Calu3 (cell line): ENCODE results near the gene HPSE2. TPM values are rescaled to one million over a fixed set of nuclear protein-coding genes. Genes with fewer than 3 reads are reported as not detected.

ENCODE experiments used
- BruUV-seq: library from RNA; stranded (reverse); fragments of 400-500 nt; replicated peaks from 2 replicates; lab custom pipeline; 2021; lab: Mats Ljungman, UMichigan
- CTCF ChIA-PET: fragments of 300-600 bp; sonication (Branson Sonifier 250); formaldehyde crosslinking; loops from one replicate; lab custom pipeline; 2022; ENCODE audit warnings: antibody characterized with exemption; lab: Charles Lee
- DNase-seq: peaks from one replicate; pipeline ENCODE4 v3.0.0; 2022
- H3K27ac Mint-ChIP-seq: one replicate; pipeline ENCODE4 v1.8.0; 2022; ENCODE audit warnings: mixed read lengths; ENCODE audit not compliant: unreplicated experiment
- H3K27me3 Mint-ChIP-seq: one replicate; pipeline ENCODE4 v1.8.0; 2022; ENCODE audit warnings: mixed read lengths; ENCODE audit not compliant: unreplicated experiment
- H3K36me3 Mint-ChIP-seq: one replicate; pipeline ENCODE4 v1.8.0; 2022; ENCODE audit warnings: mild to moderate bottlenecking, moderate library complexity, mixed read lengths; ENCODE audit not compliant: insufficient read depth, unreplicated experiment
- H3K4me1 Mint-ChIP-seq: one replicate; pipeline ENCODE4 v1.8.0; 2022; ENCODE audit warnings: mild to moderate bottlenecking, low read depth, mixed read lengths; ENCODE audit not compliant: unreplicated experiment
- H3K4me3 Mint-ChIP-seq: one replicate; pipeline ENCODE4 v1.8.0; 2022; ENCODE audit warnings: mild to moderate bottlenecking, low read depth, moderate library complexity, mixed read lengths; ENCODE audit not compliant: unreplicated experiment
- H3K9me3 Mint-ChIP-seq: one replicate; pipeline ENCODE4 v1.8.0; 2022; ENCODE audit warnings: low read depth, mixed read lengths; ENCODE audit not compliant: unreplicated experiment
- intact Hi-C: fragments of 100-400 bp; cut with micrococcal nuclease; formaldehyde crosslinking; loops from one replicate; pipeline ENCODE4 v1.10.0; 2022; ENCODE audit not compliant: unreplicated experiment
- total RNA-seq: library from RNA; stranded (reverse); gene quantifications from 2 replicates; pipeline ENCODE4 v1.2.3, GENCODE V29; 2022
- TF ChIP-seq, protein P1 (sequence below): fragments of 200-600 bp; IDR thresholded peaks from one replicate; pipeline ENCODE4 v1.8.0; 2022; ENCODE audit warnings: antibody characterized with exemption; ENCODE audit not compliant: unreplicated experiment

The HPSE2 gene
- total RNA-seq, 1 experiment from 2014 or later = not detected

DNA sequence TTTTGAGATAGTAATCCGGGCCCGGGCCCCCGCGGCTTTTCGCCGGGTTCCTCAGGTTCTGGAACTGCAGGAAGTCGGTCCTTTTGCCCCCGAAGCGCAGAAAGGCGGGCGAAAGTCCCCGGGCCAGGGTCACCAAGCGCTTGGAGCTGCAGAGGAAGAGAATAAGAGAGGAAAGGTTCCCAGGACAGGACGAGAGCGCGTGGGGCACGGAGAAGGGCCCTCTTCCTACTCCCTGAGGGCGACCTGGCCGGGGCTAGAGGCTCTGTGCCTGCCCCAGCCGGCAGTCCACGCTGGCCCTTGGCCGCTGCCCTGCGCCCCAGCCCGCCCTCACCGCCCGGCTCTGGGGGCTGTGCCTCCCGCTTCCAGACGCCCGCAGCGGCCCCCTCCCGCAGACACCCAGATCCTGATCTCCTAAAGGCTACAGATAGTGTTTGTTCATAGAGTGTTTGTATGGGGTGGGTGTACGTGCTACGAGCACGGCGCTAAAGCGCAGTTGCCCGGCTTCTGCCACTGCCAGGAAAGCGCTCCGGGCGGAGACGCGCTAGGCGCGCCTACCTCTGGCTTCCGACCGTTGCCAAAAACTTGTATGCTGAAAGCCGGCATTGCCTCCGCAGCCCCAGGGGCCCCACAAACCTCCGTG lies 3.2 kb downstream of the HPSE2 start:
- Mint-ChIP-seq H3K4me1 (no peaks in the 10 kb centered on the region), H3K27ac (no peak overlapping the region), H3K4me3 (no peak overlapping the region), H3K27me3 (peaks cover 89% of the 10 kb centered on the region), H3K36me3 (no peaks in the 10 kb centered on the region), H3K9me3 (no peaks in the 10 kb centered on the region)
- CTCF ChIA-PET = no interaction called here
- TF ChIP-seq, protein P1, sequence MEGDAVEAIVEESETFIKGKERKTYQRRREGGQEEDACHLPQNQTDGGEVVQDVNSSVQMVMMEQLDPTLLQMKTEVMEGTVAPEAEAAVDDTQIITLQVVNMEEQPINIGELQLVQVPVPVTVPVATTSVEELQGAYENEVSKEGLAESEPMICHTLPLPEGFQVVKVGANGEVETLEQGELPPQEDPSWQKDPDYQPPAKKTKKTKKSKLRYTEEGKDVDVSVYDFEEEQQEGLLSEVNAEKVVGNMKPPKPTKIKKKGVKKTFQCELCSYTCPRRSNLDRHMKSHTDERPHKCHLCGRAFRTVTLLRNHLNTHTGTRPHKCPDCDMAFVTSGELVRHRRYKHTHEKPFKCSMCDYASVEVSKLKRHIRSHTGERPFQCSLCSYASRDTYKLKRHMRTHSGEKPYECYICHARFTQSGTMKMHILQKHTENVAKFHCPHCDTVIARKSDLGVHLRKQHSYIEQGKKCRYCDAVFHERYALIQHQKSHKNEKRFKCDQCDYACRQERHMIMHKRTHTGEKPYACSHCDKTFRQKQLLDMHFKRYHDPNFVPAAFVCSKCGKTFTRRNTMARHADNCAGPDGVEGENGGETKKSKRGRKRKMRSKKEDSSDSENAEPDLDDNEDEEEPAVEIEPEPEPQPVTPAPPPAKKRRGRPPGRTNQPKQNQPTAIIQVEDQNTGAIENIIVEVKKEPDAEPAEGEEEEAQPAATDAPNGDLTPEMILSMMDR = no peak
- intact Hi-C loops = no loop called here
- DNase-seq = no peak
- no TSS peak for BruUV-seq

DNA sequence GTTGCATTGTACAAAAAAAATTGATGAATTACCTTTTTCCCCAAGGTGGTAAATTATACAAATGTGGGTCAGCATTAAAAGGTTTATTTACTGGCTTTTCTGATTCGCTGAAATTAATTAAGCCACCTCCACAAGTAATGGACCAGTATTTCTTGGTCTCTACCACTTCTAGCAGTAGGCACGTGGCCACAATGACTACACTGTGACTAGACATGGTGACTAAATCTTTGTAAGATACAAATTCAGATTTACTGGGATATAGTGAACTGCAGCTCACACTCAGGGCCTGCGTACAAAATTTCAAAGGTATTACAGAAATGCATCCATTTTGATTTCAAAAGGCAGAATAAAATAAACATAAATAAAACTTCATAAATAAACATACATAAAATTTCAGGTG lies 10.9 kb downstream of the HPSE2 start:
- CTCF ChIA-PET = no interaction called here
- DNase-seq = no peak
- H3K4me3 Mint-ChIP-seq = no peak overlapping the region
- intact Hi-C loops = no loop called here
- no peak overlapping the region for H3K27ac Mint-ChIP-seq
- no peaks in the 10 kb centered on the region for H3K4me1 Mint-ChIP-seq
- H3K36me3 Mint-ChIP-seq = no peaks in the 10 kb centered on the region
- H3K27me3 Mint-ChIP-seq = peaks cover 53% of the 10 kb centered on the region
- H3K9me3 Mint-ChIP-seq = no peaks in the 10 kb centered on the region
- TF ChIP-seq, protein P1 = no peak
- BruUV-seq = no TSS peak

DNA sequence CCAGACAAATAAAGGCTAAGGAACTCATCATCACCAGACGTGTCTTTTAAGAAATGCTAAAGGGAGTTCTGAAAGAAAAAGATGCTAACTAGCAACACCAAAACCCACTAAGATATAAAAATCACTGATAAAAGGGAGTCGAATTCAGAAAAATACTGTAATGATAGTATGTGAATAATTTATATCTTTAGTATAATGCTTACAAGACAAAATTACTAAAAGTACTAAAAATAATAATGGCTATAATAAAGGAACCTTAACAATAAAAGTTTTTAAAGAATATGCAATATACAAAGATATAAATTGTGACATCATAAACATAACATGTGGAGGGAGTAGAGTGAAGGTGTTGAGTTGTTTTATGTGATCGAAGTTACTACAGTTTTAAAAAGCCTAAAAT lies 28.3 kb downstream of the HPSE2 start:
- intact Hi-C loops = no loop called here
- H3K27ac Mint-ChIP-seq = no peak overlapping the region
- DNase-seq = no peak
- CTCF ChIA-PET = no interaction called here
- TF ChIP-seq, protein P1 = no peak
- no TSS peak for BruUV-seq
- no peaks in the 10 kb centered on the region for H3K4me1 Mint-ChIP-seq
- H3K36me3 Mint-ChIP-seq = no peaks in the 10 kb centered on the region
- H3K4me3 Mint-ChIP-seq = no peak overlapping the region
- peaks cover 2% of the 10 kb centered on the region for H3K9me3 Mint-ChIP-seq
- H3K27me3 Mint-ChIP-seq = no peaks in the 10 kb centered on the region

DNA sequence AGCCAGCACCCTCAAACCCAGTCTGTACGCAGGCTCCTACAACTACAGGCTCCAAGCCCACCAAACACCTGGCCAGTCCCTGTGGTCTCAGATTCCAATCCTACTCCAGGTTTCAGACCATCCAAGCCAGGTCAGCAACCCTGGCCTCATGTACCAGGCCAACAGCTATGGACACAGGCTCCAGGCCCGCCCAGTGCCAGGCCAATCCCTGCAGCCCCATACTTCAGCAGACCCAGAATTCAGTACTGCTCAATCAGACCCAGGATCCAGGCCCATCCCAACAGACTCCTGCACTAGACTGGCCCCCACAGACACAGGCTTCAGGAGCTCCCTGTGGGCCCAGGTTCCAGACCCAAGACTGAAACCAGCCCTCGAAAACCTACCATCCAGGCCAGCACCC lies 32.3 kb downstream of the HPSE2 start:
- Mint-ChIP-seq H3K27me3 (no peaks in the 10 kb centered on the region), H3K27ac (no peak overlapping the region), H3K36me3 (no peaks in the 10 kb centered on the region), H3K4me3 (no peak overlapping the region), H3K4me1 (no peaks in the 10 kb centered on the region), H3K9me3 (peaks cover 2% of the 10 kb centered on the region)
- DNase-seq = no peak
- CTCF ChIA-PET = no interaction called here
- intact Hi-C loops = no loop called here
- TF ChIP-seq, protein P1 = no peak
- no TSS peak for BruUV-seq
